ENCODE measurements around the gene COX19. TPM values are rescaled to one million over a fixed set of nuclear protein-coding genes. Genes with fewer than 3 reads are reported as not detected.
A peak's percentile ranks its signal among the peaks of the same experiment; 100 is the strongest.

Gene COX19
- total and polyA plus RNA-seq, 2 of the 13 experiments (the other 11 are each of a cell fraction or from before 2014, with no cell fraction given): 11.5 to 21.7 TPM

DNA sequence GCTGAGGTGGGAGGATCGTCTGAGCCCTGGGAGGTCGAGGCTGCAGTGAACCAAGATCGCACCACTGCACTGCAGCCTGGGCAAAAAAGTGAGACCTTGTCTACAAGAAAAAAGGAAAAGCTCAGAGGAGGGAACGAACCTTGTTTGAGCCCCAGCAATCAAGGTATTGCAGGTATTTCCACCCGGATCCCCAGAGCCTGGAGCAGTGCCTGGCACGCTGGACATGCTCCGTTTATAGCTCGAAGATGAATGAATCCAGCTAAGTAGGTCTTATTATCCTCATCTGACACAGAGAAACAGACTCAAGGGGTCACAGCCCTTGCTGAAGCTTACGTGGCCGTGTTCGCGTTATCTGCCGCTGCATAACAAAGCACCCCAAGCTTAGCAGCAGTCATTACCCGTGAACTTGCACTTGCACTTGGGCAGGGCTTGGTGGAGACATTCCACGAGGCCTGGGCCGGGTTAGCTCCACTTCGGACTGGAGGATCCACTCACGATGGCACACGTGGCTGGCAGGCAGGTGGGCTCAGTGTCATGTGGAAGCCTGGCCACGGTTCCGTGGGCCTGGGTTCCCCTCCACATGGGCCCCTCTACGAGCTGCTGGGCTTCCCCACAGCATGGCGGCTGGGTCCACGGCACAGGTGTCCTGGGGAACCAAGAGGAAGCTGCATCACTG, 3.2 kb upstream of the COX19 start (continued):
- TF ChIP-seq, protein P1, sequence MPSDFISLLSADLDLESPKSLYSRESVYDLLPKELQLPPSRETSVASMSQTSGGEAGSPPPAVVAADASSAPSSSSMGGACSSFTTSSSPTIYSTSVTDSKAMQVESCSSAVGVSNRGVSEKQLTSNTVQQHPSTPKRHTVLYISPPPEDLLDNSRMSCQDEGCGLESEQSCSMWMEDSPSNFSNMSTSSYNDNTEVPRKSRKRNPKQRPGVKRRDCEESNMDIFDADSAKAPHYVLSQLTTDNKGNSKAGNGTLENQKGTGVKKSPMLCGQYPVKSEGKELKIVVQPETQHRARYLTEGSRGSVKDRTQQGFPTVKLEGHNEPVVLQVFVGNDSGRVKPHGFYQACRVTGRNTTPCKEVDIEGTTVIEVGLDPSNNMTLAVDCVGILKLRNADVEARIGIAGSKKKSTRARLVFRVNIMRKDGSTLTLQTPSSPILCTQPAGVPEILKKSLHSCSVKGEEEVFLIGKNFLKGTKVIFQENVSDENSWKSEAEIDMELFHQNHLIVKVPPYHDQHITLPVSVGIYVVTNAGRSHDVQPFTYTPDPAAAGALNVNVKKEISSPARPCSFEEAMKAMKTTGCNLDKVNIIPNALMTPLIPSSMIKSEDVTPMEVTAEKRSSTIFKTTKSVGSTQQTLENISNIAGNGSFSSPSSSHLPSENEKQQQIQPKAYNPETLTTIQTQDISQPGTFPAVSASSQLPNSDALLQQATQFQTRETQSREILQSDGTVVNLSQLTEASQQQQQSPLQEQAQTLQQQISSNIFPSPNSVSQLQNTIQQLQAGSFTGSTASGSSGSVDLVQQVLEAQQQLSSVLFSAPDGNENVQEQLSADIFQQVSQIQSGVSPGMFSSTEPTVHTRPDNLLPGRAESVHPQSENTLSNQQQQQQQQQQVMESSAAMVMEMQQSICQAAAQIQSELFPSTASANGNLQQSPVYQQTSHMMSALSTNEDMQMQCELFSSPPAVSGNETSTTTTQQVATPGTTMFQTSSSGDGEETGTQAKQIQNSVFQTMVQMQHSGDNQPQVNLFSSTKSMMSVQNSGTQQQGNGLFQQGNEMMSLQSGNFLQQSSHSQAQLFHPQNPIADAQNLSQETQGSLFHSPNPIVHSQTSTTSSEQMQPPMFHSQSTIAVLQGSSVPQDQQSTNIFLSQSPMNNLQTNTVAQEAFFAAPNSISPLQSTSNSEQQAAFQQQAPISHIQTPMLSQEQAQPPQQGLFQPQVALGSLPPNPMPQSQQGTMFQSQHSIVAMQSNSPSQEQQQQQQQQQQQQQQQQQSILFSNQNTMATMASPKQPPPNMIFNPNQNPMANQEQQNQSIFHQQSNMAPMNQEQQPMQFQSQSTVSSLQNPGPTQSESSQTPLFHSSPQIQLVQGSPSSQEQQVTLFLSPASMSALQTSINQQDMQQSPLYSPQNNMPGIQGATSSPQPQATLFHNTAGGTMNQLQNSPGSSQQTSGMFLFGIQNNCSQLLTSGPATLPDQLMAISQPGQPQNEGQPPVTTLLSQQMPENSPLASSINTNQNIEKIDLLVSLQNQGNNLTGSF (CRISPR knock-in tag; IDR thresholded peaks at IDR 0.05): 0 out of 2 replicates have a peak, but pooled peaks have one; percentile 56
- TF ChIP-seq, protein P2, sequence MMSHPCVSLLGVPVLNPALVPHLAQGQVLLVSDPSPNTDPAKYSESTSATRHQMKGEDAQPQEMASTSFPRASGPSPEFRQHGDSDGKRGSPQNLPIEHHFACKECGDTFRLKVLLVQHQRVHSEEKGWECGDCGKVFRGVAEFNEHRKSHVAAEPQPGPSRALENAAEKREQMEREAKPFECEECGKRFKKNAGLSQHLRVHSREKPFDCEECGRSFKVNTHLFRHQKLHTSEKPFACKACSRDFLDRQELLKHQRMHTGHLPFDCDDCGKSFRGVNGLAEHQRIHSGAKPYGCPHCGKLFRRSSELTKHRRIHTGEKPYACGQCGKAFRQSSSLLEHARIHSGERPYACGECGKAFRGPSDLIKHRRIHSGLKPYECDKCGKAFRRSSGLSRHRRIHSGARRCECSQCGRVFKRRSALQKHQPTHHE (CRISPR knock-in tag; IDR thresholded peaks at IDR 0.05; ENCODE audit: borderline replicate concordance): no peak
- TF ChIP-seq, protein P3, sequence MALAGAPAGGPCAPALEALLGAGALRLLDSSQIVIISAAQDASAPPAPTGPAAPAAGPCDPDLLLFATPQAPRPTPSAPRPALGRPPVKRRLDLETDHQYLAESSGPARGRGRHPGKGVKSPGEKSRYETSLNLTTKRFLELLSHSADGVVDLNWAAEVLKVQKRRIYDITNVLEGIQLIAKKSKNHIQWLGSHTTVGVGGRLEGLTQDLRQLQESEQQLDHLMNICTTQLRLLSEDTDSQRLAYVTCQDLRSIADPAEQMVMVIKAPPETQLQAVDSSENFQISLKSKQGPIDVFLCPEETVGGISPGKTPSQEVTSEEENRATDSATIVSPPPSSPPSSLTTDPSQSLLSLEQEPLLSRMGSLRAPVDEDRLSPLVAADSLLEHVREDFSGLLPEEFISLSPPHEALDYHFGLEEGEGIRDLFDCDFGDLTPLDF (CRISPR knock-in tag; IDR thresholded peaks at IDR 0.05): no peak
- TF ChIP-seq GTF3A (CRISPR knock-in tag; conservative IDR thresholded peaks at IDR 0.05): no peak
- TF ChIP-seq NCOR1 (IDR thresholded peaks at IDR 0.05; ENCODE audit: borderline replicate concordance, low read length): peak; percentile 18; the same call in 1 of the 2 replicates
- TF ChIP-seq, protein P4, sequence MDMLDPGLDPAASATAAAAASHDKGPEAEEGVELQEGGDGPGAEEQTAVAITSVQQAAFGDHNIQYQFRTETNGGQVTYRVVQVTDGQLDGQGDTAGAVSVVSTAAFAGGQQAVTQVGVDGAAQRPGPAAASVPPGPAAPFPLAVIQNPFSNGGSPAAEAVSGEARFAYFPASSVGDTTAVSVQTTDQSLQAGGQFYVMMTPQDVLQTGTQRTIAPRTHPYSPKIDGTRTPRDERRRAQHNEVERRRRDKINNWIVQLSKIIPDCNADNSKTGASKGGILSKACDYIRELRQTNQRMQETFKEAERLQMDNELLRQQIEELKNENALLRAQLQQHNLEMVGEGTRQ (IDR thresholded peaks at IDR 0.05; ENCODE audit: low read depth, low read length): no peak
- TF ChIP-seq, protein P4 (CRISPR knock-in tag; IDR thresholded peaks at IDR 0.05; ENCODE audit: borderline replicate concordance): 0 out of 2 replicates have a peak, but pooled peaks have one; percentile 5
- TF ChIP-seq NFIC (IDR thresholded peaks at IDR 0.05; ENCODE audit: low read length): no peak
- TF ChIP-seq ZFP36L1 (CRISPR knock-in tag; IDR thresholded peaks at IDR 0.05): 0 out of 2 replicates have a peak, but pooled peaks have one; percentile 10
- TF ChIP-seq POLR2G (IDR thresholded peaks at IDR 0.05; ENCODE audit: low read depth, low read length): peak; percentile 42; the same call in 1 of the 2 replicates
- TF ChIP-seq ZEB1 (IDR thresholded peaks at IDR 0.05; ENCODE audit: insufficient replicate concordance, low read depth): no peak
- 0 out of 2 replicates have a peak, but pooled peaks have one; percentile 37 for TF ChIP-seq ZNF788 (CRISPR knock-in tag; IDR thresholded peaks at IDR 0.05; ENCODE audit: borderline replicate concordance)
- no peak for TF ChIP-seq NONO (IDR thresholded peaks at IDR 0.05)
- TF ChIP-seq NONO (CRISPR knock-in tag; conservative IDR thresholded peaks at IDR 0.05): 0 out of 2 replicates have a peak, but pooled peaks have one; percentile 24
- TF ChIP-seq SKI (IDR thresholded peaks at IDR 0.05; ENCODE audit: partially characterized antibody): peak; percentile 33
- TF ChIP-seq BCL6 (CRISPR knock-in tag; IDR thresholded peaks at IDR 0.05): peak; percentile 7; the same call in 1 of the 2 replicates
